Measurements from ENCODE around the gene DAP3. TPM values are rescaled to one million over a fixed set of nuclear protein-coding genes. Genes with fewer than 3 reads are reported as not detected.

DAP3 gene
- polyA plus RNA-seq, 1 of the 3 experiments (the other 2 are of a cell fraction), result 115 TPM

DNA sequence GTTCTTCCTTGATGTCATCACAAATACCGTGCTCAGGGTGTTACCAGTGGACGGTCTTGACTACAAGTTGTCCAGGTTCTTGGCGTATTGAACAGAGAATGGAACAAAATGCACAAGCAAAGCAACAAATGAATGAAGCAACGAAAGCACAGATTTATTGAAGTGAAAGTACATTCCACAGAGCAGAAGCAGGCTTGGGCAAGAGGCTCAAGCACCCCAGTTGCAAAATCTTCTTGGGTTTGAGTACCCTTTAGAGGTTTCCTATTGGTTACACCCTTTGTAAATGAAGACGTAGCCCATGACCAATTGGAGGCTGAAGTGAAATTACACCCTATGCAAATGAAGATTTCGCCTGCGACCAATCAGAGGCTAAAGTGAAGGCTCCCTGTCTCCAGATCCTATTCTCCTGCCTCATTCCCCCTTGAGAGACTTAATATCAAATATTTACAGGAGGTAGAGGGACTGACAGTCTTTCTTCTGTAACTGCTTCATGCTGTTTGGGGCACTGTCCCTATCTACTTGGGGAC, 38.6 kb upstream of the DAP3 start:
- Histone ChIP-seq H3K4me1 (ENCODE audit: control insufficient read depth in 1 of 2, insufficient read depth in 2 of 2, low read depth in 1 of 2, low read length in 1 of 2) (peaks cover 8 to 13% of the 10 kb centered on the region in 2 experiments; a peak in 3 of 4 replicates), H3K79me2 (ENCODE audit: insufficient read depth) (peaks cover 15% of the 10 kb centered on the region), H3K27me3 (ENCODE audit: insufficient read depth) (no peaks in the 10 kb centered on the region), H3K9me3 (no peaks in the 10 kb centered on the region), H3K4me2 (peak overlapping the region; percentile 67; the same call in 1 of the 2 replicates), H3K9ac (peak overlapping the region; percentile 46; the same call in 1 of the 2 replicates), H3K9me2 (no peaks in the 10 kb centered on the region), H3F3A (replicated peaks; ENCODE audit: insufficient read depth) (peaks cover 27% of the 10 kb centered on the region), H3K36me3 (replicated peaks in 1 of 2; ENCODE audit: control insufficient read depth in 1 of 2, insufficient read depth in 2 of 2, low read length in 1 of 2) (no peaks in the 10 kb centered on the region), H4K20me1 (ENCODE audit: insufficient read depth) (no peaks in the 10 kb centered on the region), H3K27ac (ENCODE audit: low read depth in 2 of 2, low read length in 1 of 2) (peak overlapping the region in 1 of 2 experiments; percentile 78; a peak in 2 of 4 replicates), H3K4me3 (ENCODE audit: low read depth in 2 of 2, low read length in 1 of 2) (no peak overlapping the region), H2AFZ (ENCODE audit: low read depth) (peak overlapping the region; percentile 67; the same call in 1 of the 2 replicates)
- TF ChIP-seq CHD2 (IDR thresholded peaks at IDR 0.05; ENCODE audit: low read length, partially characterized antibody) (no peak), TCF12 (IDR thresholded peaks at IDR 0.05) (no peak), PBX3 (IDR thresholded peaks at IDR 0.05) (no peak), GATA2 (CRISPR knock-in tag; IDR thresholded peaks at IDR 0.05) (no peak), FOSL2 (IDR thresholded peaks at IDR 0.05; ENCODE audit: borderline replicate concordance, low read depth) (no peak), NRF1 (IDR thresholded peaks at IDR 0.05; ENCODE audit: low read depth, low read length) (no peak), TEAD4 (IDR thresholded peaks at IDR 0.05; ENCODE audit: borderline replicate concordance, insufficient read depth) (no peak), TAF1 (IDR thresholded peaks at IDR 0.05; ENCODE audit: borderline replicate concordance, low read depth, low read length) (no peak), SMC3 (IDR thresholded peaks at IDR 0.05; ENCODE audit: low read depth, low read length) (no peak), SIN3A (IDR thresholded peaks at IDR 0.05; ENCODE audit: borderline replicate concordance, low read depth, low read length) (no peak), RFX5 (IDR thresholded peaks at IDR 0.05; ENCODE audit: low read length) (no peak)
- TF ChIP-seq, protein P1, sequence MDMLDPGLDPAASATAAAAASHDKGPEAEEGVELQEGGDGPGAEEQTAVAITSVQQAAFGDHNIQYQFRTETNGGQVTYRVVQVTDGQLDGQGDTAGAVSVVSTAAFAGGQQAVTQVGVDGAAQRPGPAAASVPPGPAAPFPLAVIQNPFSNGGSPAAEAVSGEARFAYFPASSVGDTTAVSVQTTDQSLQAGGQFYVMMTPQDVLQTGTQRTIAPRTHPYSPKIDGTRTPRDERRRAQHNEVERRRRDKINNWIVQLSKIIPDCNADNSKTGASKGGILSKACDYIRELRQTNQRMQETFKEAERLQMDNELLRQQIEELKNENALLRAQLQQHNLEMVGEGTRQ (IDR thresholded peaks at IDR 0.05; ENCODE audit: borderline replicate concordance, low read depth, low read length), result no peak
- TF ChIP-seq, protein P2, sequence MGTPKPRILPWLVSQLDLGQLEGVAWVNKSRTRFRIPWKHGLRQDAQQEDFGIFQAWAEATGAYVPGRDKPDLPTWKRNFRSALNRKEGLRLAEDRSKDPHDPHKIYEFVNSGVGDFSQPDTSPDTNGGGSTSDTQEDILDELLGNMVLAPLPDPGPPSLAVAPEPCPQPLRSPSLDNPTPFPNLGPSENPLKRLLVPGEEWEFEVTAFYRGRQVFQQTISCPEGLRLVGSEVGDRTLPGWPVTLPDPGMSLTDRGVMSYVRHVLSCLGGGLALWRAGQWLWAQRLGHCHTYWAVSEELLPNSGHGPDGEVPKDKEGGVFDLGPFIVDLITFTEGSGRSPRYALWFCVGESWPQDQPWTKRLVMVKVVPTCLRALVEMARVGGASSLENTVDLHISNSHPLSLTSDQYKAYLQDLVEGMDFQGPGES (IDR thresholded peaks at IDR 0.05; ENCODE audit: low read depth, low read length), result no peak
- TF ChIP-seq, protein P3, sequence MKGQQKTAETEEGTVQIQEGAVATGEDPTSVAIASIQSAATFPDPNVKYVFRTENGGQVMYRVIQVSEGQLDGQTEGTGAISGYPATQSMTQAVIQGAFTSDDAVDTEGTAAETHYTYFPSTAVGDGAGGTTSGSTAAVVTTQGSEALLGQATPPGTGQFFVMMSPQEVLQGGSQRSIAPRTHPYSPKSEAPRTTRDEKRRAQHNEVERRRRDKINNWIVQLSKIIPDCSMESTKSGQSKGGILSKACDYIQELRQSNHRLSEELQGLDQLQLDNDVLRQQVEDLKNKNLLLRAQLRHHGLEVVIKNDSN (IDR thresholded peaks at IDR 0.05; ENCODE audit: borderline replicate concordance, low read depth), result no peak
- CTCF ChIA-PET, result interaction anchor here (1.2 kb wide), 1 partner anchor 40 kb away, joined by 3 read pairs; no protein-coding TSS in a partner anchor
- POLR2A ChIA-PET, result no interaction called here
- WGBS (ENCODE audit: low lambda C conversion rate), result 96% methylated on average over 7 of the region's 7 CpGs
- DNase-seq, result no peak
